Measurements from ENCODE around the gene DGKD.
"Not testable (repeated sequence)": the region's sequence is repeated elsewhere in the genome, so short reads cannot be mapped to it uniquely, and the experiment has no call there.

The DGKD gene

GRCh38 chr2:233387225-233387624 is 32.9 kb downstream of the DGKD start:
- DNase-seq, result no peak

DNA sequence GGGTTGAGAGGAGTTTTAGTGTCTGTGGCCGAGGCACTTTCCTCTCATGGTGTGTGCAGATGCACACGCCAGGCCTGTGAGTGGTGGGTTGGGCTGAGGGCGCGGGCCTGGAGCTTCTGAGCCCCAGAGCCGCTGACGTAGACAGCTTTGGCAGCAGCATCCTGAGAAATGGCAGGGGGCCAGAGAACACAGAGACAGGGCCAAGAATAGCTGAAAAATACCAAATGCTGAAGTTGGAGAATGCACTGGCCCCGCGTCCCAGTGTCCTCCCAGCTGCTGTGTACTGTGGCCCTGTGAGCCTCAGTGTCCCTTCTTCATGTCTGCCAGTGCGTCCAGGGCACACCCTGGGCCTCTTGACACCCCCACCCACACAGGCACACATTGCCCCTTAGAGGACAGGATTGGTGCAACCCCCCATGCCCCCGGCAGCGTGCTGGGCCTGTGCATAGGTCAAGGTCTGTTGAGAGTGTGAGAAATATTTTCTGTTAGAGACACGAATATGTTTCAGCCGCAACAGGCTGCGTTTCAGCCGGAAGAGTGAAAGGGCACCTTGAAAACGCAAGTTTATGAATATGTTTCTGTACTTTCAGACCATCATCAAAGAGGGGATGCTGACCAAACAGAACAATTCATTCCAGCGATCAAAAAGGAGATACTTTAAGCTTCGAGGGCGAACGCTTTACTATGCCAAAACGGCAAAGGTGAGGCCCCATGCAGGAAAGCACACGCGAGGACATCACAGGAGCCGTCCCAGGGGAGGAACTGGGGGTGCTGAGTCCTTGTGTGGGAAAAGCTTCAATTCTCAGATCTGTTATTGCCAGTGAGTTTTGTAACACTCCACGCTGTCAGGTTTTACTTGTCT is 33.6 kb downstream of the DGKD start:
- DNase-seq, result no peak

DNA sequence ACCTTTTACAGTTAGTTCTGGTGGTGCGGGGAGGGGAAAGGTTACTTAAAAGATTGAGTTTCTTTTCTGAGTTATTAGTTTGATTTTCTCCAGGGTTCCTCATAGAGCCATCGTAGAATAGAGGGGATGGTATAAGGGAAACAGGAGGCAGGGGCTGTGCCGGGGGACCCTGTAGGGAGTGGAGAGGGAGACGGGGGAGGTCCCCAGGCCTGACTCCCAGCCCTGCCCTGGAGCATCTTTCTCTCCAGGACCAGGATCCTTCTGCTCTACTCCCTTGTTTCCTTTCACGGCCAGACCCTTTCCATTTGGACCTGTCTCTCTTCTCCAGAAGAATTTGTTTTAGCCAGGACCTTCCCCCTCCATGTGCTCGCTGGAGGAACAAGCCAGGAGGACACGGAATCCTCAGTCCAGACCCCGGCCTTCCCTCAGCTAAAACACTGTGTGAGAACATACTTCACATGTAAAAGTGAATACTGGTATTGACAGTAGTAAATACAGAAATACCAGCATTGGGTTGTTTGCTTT is 35.4 kb downstream of the DGKD start:
- no peak for DNase-seq

DNA sequence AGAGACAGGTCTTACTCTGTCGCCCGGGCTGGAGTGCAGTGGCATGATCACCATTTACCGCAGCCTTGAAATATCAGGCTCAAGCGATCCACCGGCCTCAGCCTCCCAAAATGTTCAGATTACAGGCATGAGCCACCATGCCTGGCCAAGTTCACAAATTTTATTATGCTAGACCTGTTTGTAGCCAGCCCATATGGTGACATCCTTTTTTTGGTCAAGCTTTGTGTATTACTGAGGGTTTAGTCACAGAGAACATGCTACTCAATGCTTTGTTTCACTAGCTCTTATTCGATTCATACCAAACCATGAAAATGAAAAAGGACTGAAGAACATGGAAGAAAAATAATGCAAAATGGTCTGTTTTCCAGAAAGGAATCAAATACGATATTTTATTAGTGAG is 41.4 kb downstream of the DGKD start:
- DNase-seq, result no peak

DNA sequence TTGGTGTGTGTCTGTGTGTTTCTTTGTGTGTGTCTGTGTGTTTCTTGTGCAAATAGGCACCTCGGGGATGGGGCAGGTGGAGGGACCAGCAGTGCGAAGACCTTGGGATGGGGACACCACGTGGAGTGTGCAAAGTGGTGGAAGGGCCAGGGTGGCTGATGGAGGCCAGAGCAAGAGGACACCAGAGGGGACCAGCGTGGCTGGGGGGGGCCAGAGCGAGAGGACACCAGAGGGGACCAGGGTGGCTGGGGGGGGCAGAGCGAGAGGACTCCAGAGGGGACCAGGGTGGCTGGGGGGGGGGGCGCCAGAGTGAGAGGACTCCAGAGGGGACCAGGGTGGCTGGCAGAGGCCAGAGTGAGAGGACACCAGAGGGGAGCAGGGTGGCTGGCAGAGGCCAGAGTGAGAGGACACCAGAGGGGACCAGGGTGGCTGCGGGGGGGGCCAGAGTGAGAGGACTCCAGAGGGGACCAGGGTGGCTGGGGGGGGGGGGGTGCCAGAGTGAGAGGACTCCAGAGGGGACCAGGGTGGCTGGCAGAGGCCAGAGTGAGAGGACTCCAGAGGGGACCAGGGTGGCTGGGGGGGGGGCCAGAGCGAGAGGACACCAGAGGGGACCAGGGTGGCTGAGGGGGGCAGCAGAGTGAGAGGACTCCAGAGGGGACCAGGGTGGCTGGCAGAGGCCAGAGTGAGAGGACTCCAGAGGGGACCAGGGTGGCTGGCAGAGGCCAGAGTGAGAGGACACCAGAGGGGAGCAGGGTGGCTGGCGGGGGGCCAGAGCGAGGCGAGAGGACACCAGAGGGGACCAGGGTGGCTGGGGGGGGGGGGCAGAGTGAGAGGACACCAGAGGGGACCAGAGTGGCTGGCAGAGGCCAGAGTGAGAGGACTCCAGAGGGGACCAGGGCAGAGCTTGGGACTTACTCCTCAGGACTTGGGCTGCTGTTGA is 42.7 kb downstream of the DGKD start:
- DNase-seq, result not testable (repeated sequence)

- DNase-seq, result no peak
Measured at GRCh38 chr2:233399306-233400225, 45.3 kb downstream of the DGKD start.

DNA sequence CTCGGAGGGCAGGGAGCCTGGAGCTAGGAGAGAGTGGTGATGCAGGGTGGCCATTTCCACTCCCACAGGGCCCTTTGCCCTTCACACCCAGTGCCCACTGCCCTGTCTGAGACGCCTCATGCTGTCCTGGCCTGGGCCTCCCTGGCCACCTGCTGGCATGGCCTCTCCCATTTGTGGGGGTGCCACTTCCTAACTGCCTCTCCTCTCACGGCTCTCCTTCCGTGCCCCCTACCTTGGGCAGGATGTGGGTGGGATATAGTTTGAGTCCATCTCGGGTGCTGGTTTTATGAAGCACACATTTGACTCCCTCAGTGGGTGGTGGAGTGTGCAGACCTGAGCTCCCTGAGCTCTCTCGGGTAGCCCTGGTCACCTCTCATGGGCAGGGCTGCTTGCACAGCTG is 46.0 kb downstream of the DGKD start:
- DNase-seq, result no peak

- no peak for DNase-seq
Measured at GRCh38 chr2:233400961-233401360, 46.7 kb downstream of the DGKD start.

- no peak for DNase-seq
Measured at GRCh38 chr2:233402346-233402745, 48.1 kb downstream of the DGKD start.

- DNase-seq, result no peak
Measured at GRCh38 chr2:233402789-233403188, 48.5 kb downstream of the DGKD start.

DNA sequence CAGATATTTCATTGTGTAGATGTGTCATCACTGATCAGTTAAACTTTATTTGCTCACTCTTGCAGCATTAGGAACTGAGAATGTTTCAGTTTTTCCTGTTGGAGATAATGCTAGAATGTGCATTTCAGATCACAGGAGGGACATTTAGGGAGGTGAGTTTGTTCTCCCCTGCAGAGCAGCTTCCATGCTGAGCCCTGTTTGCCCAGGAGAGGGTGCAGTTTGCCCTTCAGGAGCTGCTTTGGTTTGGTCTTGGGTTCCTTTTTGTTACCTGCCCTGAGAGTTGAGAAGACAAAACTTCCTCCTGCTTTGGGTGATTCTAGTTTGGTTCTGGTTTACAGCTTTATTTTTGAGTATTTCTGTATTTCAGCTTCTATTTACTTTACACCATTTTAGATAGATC is 49.9 kb downstream of the DGKD start:
- DNase-seq, result no peak

GRCh38 chr2:233406865-233407264 is 52.6 kb downstream of the DGKD start:
- no peak for DNase-seq

- no peak for DNase-seq
Measured at GRCh38 chr2:233407771-233408181, 53.5 kb downstream of the DGKD start.

GRCh38 chr2:233408366-233409285 is 54.3 kb downstream of the DGKD start:
- no peak for DNase-seq

DNA sequence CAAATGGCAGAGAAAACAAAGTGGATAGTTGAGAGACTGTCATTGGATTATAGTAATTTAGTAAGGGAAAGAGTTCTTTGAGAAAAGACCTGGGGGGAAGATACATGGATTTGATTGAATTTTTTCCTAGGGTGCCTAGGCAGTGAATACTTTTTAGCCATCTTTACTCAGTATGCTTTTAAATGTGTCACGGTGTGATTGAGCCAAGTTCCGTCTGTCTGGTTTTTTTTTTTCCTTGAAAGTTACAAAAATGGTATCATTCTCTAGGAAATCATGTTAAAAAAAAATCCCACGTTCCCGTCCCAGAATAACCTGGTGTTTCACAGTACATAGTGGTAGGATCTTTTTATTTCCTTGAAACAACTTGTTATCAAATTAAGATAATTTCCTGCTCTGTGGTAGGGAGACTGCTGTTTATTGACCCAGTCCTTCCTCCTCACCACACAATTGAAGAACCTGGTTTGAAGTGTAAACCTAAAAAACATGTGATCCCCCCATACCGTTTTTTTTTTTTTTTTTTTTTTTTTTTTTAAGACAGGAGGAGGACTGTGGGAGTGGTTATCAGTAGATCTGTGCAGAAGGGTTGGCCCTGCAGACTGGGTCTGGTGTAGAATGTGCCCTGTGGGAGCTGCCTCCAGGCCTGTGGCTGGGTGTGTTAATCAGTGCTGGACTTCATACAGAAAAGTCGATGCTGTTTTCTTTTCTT is 55.1 kb downstream of the DGKD start:
- DNase-seq, result no peak

DNA sequence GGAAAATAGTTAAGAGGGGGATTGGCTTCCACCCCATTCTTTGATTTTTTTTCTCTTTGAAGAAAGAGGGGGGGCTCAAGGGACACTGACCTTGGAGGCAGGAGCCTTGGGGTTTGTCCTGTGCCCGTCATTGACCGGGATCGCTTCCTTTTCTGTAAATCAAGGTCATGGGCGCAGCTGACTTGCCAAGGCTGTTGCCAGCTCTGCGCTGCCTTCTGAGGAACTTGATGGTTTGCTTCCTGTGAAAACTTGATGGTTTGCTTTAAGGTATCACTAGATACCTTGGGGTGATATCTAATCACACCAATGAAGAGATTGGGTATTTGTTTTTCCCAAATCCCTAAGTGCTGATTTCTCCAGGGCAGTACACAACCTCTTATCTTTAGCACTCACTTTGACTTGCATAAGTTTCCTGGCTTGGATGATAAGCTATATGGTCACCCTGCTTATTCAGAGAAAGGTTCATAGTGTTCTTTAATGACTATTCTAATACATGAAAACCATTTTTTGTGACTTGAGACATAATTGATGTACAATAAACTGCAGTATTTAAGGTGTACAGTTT is 56.0 kb downstream of the DGKD start:
- no peak for DNase-seq

GRCh38 chr2:233411162-233411561 is 56.9 kb downstream of the DGKD start:
- DNase-seq, result no peak

DNA sequence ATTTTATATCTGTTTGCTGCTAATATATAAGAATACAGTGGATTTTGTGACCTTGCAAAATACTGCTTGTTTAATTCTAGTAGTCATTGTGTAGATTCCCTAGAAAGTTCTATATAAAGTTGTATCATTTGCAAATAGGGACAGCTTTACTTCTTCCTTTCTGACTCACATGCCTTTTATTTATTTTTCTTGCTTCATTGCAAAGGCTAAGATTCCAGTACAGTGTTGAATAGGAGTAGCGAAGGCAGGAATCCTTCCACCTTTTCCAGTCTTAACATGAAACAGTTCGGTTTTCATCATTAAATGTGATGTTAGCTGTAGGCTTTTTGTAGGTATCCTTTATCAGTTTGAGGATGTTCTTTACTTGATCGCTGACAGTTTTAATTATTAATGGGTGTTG is 58.1 kb downstream of the DGKD start:
- no peak for DNase-seq

GRCh38 chr2:233413046-233413445 is 58.8 kb downstream of the DGKD start:
- no peak for DNase-seq

GRCh38 chr2:233413559-233414272 is 59.4 kb downstream of the DGKD start:
- no peak for DNase-seq
